H7 (cell line): Measurements from ENCODE around the gene TAF4. TPM values are rescaled to one million over a fixed set of nuclear protein-coding genes. Genes with fewer than 3 reads are reported as not detected.
A peak's percentile ranks its signal among the peaks of the same experiment; 100 is the strongest.

Source experiments
- DNase-seq: peaks from one replicate; pipeline ENCODE4 v3.0.0; 2012
- H3K27me3 ChIP-seq: 2 replicates; pipeline ENCODE4 v1.6.0; 2011; ENCODE audit warnings: mild to moderate bottlenecking, low read length; ENCODE audit not compliant: control insufficient read depth, insufficient read depth
- H3K36me3 ChIP-seq: replicated peaks from 2 replicates; pipeline ENCODE4 v1.5.1; 2011; ENCODE audit warnings: low read length; ENCODE audit not compliant: control insufficient read depth, insufficient read depth
- H3K4me3 ChIP-seq: 2 replicates; pipeline ENCODE4 v1.5.1; 2011; ENCODE audit warnings: low read depth, mild to moderate bottlenecking, control low read depth, low read length, moderate library complexity; ENCODE audit not compliant: insufficient read depth
- total RNA-seq: library from RNA; depleted of rRNA; stranded (reverse); fragments of >200 nt; shearing (Covaris generic); gene quantifications from 2 replicates; pipeline ENCODE4 v1.2.3, GENCODE V29; 2014; rRNA removed

Gene TAF4, protein sequence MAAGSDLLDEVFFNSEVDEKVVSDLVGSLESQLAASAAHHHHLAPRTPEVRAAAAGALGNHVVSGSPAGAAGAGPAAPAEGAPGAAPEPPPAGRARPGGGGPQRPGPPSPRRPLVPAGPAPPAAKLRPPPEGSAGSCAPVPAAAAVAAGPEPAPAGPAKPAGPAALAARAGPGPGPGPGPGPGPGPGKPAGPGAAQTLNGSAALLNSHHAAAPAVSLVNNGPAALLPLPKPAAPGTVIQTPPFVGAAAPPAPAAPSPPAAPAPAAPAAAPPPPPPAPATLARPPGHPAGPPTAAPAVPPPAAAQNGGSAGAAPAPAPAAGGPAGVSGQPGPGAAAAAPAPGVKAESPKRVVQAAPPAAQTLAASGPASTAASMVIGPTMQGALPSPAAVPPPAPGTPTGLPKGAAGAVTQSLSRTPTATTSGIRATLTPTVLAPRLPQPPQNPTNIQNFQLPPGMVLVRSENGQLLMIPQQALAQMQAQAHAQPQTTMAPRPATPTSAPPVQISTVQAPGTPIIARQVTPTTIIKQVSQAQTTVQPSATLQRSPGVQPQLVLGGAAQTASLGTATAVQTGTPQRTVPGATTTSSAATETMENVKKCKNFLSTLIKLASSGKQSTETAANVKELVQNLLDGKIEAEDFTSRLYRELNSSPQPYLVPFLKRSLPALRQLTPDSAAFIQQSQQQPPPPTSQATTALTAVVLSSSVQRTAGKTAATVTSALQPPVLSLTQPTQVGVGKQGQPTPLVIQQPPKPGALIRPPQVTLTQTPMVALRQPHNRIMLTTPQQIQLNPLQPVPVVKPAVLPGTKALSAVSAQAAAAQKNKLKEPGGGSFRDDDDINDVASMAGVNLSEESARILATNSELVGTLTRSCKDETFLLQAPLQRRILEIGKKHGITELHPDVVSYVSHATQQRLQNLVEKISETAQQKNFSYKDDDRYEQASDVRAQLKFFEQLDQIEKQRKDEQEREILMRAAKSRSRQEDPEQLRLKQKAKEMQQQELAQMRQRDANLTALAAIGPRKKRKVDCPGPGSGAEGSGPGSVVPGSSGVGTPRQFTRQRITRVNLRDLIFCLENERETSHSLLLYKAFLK
- total RNA-seq, result 5.2 and 8.0 TPM in 2 replicates

DNA sequence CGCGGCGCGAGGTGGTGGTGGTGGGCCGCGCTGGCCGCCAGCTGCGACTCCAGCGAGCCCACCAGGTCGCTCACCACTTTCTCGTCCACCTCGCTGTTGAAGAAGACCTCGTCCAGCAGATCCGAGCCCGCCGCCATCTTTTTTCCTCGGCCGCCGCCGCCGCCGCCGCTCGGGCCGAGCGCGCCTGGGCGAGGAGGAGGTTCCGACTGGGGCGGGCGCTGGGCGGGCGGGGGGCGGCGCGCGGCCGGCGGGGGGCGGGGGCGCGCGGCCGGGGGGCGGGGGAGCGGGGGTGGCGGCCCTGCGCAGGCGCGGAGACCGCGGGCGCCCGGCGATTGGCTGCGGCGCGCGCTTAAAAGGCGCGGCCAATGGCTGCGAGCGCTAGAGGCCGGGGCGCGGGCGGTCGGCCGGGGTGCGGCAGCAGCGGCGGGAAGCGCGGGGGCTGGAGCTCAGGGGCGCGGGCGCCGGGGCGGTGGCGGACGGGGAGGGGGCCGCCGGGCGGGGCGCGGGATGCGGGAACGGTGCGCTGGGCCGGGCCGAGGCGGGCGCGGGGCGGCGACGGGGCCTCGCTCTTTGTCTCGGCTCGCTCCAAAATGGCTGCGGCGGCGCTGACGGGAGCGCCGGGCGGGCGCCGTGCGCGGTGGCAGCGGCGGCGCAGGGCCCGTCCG lies at the start of gene TAF4:
TSS of gene TAF4 (minus strand) at position 208 of the 665 bp plus-strand sequence. CDS start at position 137, 71 bp downstream.
- peak within 1 kb of the TSS; percentile 52 for H3K4me3 ChIP-seq
- H3K27me3 ChIP-seq, result no peaks in the 10 kb centered on the region; the same call in 1 of the 2 replicates
- peak; percentile 100 for DNase-seq
- no peaks in the 10 kb centered on the region for H3K36me3 ChIP-seq

GRCh38 chr20:62114894-62115293 lies 49.2 kb upstream of the TAF4 start:
- Histone ChIP-seq H3K27me3 (no peaks in the 10 kb centered on the region), H3K36me3 (no peaks in the 10 kb centered on the region), H3K4me3 (no peak overlapping the region)
- peak; percentile 80 for DNase-seq

DNA sequence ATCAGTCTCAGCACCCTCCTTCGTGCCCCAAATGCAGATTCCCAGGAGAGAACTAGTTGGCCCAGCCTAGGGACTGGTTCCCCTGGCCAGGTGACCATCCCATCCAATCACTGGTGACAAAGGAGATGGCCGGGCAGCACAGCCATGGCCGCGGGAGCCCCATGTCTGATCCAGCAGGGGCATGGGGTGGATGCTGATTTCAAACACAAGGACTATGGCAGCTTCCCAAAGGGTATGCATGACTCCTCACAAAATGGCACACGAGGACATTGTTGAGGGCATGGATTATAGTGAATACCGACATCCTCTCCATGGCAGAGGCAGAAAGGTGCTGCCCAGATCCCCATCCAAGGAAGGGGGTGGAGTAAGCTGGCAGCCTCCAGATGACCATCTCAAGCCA lies 46.7 kb upstream of the TAF4 start:
- H3K27me3 ChIP-seq, result no peaks in the 10 kb centered on the region
- DNase-seq, result no peak
- H3K4me3 ChIP-seq, result no peak overlapping the region
- no peaks in the 10 kb centered on the region for H3K36me3 ChIP-seq

DNA sequence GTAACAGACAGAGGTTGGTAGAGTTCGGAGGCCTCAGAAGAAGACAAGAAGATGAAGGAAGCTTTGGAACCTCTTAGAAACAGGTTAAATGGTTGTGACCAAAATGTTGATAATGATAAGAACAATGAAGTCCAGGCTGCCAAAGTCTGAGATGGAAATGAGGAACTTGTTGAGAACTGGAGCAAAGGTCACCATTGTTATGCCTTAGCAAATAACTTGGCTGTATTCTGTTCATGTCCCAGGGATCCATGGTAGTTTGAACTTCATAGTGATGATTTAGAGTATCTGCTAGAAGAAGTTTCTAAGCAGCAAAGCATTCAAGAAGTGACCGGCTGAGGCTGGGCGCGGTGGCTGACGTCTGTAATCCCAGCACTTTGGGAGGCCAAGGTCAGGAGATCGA lies 45.5 kb upstream of the TAF4 start:
- H3K27me3 ChIP-seq, result no peaks in the 10 kb centered on the region
- H3K4me3 ChIP-seq, result no peak overlapping the region
- H3K36me3 ChIP-seq, result no peaks in the 10 kb centered on the region
- DNase-seq, result no peak

DNA sequence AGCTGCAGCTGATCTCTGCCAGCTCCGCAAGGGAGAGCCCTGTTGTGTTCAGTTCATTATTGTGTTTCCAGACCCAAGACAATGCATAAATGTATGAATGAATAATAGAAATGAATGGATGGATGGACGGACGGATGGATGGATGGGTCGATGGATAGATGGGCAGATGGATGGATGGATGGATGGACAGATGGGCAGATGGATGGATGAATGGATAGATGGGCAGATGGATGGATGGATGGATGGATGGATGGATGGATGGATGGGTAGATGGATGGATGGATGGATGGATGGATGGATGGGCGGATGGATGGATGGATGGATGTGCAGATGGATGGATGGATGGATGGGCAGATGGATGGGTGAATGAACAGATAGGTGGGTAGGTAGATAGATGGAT lies 39.9 kb upstream of the TAF4 start:
- Histone ChIP-seq H3K27me3 (no peaks in the 10 kb centered on the region), H3K36me3 (no peaks in the 10 kb centered on the region), H3K4me3 (no peak overlapping the region)
- no peak for DNase-seq

- H3K4me3 ChIP-seq, result no peak overlapping the region
These were observed 39.2 kb upstream of the TAF4 start for GRCh38 chr20:62104791-62105345.

DNA sequence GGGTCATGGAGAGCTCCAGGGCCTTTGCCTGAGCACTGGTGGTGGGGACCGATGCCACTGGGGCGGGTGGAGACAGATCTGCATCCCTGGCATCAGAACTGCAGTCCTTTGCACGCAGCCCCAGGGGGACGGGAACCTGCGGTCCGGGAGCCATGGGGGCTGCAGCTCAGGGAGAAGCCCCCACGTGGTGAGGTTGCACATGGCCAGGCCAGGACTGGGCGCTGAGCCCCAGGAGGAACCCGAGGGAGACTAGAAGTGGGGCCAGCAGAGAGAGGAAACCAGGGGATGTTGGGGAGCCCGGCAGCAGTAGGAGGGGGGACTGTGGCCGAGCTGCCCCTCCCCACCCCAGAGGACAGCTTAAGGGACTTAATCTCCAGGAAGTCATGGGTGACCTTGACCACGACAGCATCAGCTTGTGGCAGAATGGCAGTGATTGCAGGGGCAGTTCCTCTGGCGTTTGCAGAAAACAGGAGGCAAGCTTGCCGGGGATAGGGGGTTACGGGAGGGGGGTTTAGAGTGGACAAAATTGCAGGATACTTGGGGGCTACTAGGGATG lies 38.6 kb upstream of the TAF4 start:
- Histone ChIP-seq H3K4me3 (no peak overlapping the region), H3K27me3 (no peaks in the 10 kb centered on the region), H3K36me3 (no peaks in the 10 kb centered on the region)
- DNase-seq, result peak; percentile 61

More at GRCh38 chr20:62104791-62105345, 39.2 kb upstream of the TAF4 start:
- Histone ChIP-seq H3K27me3 (no peaks in the 10 kb centered on the region), H3K36me3 (no peaks in the 10 kb centered on the region)
- peak; percentile 74 for DNase-seq

- DNase-seq, result peak; percentile 63
- no peak overlapping the region for H3K4me3 ChIP-seq
- no peaks in the 10 kb centered on the region for H3K36me3 ChIP-seq
- no peaks in the 10 kb centered on the region for H3K27me3 ChIP-seq
These were observed 38.0 kb upstream of the TAF4 start for GRCh38 chr20:62103508-62104233.

GRCh38 chr20:62101078-62101477 lies 35.4 kb upstream of the TAF4 start:
- no peaks in the 10 kb centered on the region for H3K36me3 ChIP-seq

GRCh38 chr20:62097881-62098407 lies 32.3 kb upstream of the TAF4 start:
- no peaks in the 10 kb centered on the region for H3K36me3 ChIP-seq
- H3K27me3 ChIP-seq, result no peaks in the 10 kb centered on the region
- DNase-seq, result peak; percentile 65
- H3K4me3 ChIP-seq, result no peak overlapping the region

More at GRCh38 chr20:62101078-62101477, 35.4 kb upstream of the TAF4 start:
- DNase-seq, result no peak
- H3K27me3 ChIP-seq, result no peaks in the 10 kb centered on the region
- no peak overlapping the region for H3K4me3 ChIP-seq

- Histone ChIP-seq H3K27me3 (no peaks in the 10 kb centered on the region), H3K36me3 (no peaks in the 10 kb centered on the region), H3K4me3 (no peak overlapping the region)
- peak; percentile 42 for DNase-seq
These were observed 31.0 kb upstream of the TAF4 start for GRCh38 chr20:62096421-62097380.

GRCh38 chr20:62089393-62089792 lies 23.7 kb upstream of the TAF4 start:
- H3K4me3 ChIP-seq, result no peak overlapping the region
- no peaks in the 10 kb centered on the region for H3K36me3 ChIP-seq
- no peak for DNase-seq
- H3K27me3 ChIP-seq, result no peaks in the 10 kb centered on the region; the same call in 1 of the 2 replicates
